ENCODE data around the gene PIK3CD. TPM values are rescaled to one million over a fixed set of nuclear protein-coding genes. Genes with fewer than 3 reads are reported as not detected.

Gene PIK3CD
- polyA plus RNA-seq, 1 donor from 2014 or later = 4.2 TPM

DNA sequence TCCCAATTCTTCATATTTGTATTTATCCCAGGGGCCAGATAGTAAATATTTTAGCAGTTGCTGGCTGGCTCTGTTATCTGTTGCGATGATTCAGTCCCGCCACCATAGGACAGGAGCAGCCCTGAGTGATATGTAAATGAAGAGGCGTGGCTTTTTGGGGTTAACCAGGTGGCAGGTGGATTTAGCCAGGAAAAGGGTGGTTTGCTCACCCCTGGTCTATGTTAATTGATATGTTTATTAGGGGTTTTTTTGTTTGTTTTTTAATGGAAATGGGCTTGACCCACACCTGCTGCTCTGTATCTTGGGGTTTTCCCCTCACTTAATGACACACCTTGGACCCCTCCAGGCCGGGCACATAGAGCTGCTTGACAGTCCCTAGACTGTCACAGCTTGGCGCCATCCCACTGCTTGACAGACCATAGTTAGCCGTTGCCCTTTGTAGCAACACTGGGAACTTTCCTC is 62.8 kb downstream of the PIK3CD start:
- H3K4me3 ChIP-seq (ENCODE audit: low read length) = no peak overlapping the region
- no peak overlapping the region for H3K9ac ChIP-seq (ENCODE audit: low read length)
- no peaks in the 10 kb centered on the region for H3K9me2 ChIP-seq (ENCODE audit: insufficient read depth, low read length)
- H2AFZ ChIP-seq (ENCODE audit: low read depth, low read length) = no peak overlapping the region
- no peak overlapping the region for H3K27ac ChIP-seq (ENCODE audit: low read length)
- H3K36me3 ChIP-seq (ENCODE audit: insufficient read depth, low read length) = no peaks in the 10 kb centered on the region
- H3K79me2 ChIP-seq (replicated peaks; ENCODE audit: insufficient read depth, low read length) = no peaks in the 10 kb centered on the region
- H3F3A ChIP-seq (ENCODE audit: insufficient read depth, low read length, poor library complexity, severe bottlenecking) = no peaks in the 10 kb centered on the region
- no peaks in the 10 kb centered on the region for H3K9me3 ChIP-seq (ENCODE audit: low read length)
- H3K27me3 ChIP-seq (ENCODE audit: insufficient read depth, low read depth, low read length) = no peaks in the 10 kb centered on the region
- TF ChIP-seq, protein P1, sequence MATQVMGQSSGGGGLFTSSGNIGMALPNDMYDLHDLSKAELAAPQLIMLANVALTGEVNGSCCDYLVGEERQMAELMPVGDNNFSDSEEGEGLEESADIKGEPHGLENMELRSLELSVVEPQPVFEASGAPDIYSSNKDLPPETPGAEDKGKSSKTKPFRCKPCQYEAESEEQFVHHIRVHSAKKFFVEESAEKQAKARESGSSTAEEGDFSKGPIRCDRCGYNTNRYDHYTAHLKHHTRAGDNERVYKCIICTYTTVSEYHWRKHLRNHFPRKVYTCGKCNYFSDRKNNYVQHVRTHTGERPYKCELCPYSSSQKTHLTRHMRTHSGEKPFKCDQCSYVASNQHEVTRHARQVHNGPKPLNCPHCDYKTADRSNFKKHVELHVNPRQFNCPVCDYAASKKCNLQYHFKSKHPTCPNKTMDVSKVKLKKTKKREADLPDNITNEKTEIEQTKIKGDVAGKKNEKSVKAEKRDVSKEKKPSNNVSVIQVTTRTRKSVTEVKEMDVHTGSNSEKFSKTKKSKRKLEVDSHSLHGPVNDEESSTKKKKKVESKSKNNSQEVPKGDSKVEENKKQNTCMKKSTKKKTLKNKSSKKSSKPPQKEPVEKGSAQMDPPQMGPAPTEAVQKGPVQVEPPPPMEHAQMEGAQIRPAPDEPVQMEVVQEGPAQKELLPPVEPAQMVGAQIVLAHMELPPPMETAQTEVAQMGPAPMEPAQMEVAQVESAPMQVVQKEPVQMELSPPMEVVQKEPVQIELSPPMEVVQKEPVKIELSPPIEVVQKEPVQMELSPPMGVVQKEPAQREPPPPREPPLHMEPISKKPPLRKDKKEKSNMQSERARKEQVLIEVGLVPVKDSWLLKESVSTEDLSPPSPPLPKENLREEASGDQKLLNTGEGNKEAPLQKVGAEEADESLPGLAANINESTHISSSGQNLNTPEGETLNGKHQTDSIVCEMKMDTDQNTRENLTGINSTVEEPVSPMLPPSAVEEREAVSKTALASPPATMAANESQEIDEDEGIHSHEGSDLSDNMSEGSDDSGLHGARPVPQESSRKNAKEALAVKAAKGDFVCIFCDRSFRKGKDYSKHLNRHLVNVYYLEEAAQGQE (IDR thresholded peaks at IDR 0.05; ENCODE audit: borderline replicate concordance) = no peak
- TF ChIP-seq MXI1 (conservative IDR thresholded peaks at IDR 0.05; ENCODE audit: poor library complexity, severe bottlenecking) (no peak), RAD21 (conservative IDR thresholded peaks at IDR 0.05) (no peak), EP300 (conservative IDR thresholded peaks at IDR 0.05; ENCODE audit: poor library complexity, severe bottlenecking) (no peak), SMC3 (conservative IDR thresholded peaks at IDR 0.05; ENCODE audit: poor library complexity) (no peak), POLR2AphosphoS5 (IDR thresholded peaks at IDR 0.05) (no peak), TAF1 (IDR thresholded peaks at IDR 0.05; ENCODE audit: low read depth) (no peak), EZH2 (IDR thresholded peaks at IDR 0.05; ENCODE audit: borderline replicate concordance, insufficient read depth, low read length, poor library complexity, severe bottlenecking) (no peak)
- TF ChIP-seq, protein P2, sequence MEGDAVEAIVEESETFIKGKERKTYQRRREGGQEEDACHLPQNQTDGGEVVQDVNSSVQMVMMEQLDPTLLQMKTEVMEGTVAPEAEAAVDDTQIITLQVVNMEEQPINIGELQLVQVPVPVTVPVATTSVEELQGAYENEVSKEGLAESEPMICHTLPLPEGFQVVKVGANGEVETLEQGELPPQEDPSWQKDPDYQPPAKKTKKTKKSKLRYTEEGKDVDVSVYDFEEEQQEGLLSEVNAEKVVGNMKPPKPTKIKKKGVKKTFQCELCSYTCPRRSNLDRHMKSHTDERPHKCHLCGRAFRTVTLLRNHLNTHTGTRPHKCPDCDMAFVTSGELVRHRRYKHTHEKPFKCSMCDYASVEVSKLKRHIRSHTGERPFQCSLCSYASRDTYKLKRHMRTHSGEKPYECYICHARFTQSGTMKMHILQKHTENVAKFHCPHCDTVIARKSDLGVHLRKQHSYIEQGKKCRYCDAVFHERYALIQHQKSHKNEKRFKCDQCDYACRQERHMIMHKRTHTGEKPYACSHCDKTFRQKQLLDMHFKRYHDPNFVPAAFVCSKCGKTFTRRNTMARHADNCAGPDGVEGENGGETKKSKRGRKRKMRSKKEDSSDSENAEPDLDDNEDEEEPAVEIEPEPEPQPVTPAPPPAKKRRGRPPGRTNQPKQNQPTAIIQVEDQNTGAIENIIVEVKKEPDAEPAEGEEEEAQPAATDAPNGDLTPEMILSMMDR (IDR thresholded peaks at IDR 0.05; ENCODE audit: poor library complexity, severe bottlenecking) = no peak
- no peaks in the 10 kb centered on the region for H4K20me1 ChIP-seq (ENCODE audit: insufficient read depth)
- H3K4me2 ChIP-seq (ENCODE audit: low read length) = no peak overlapping the region

DNA sequence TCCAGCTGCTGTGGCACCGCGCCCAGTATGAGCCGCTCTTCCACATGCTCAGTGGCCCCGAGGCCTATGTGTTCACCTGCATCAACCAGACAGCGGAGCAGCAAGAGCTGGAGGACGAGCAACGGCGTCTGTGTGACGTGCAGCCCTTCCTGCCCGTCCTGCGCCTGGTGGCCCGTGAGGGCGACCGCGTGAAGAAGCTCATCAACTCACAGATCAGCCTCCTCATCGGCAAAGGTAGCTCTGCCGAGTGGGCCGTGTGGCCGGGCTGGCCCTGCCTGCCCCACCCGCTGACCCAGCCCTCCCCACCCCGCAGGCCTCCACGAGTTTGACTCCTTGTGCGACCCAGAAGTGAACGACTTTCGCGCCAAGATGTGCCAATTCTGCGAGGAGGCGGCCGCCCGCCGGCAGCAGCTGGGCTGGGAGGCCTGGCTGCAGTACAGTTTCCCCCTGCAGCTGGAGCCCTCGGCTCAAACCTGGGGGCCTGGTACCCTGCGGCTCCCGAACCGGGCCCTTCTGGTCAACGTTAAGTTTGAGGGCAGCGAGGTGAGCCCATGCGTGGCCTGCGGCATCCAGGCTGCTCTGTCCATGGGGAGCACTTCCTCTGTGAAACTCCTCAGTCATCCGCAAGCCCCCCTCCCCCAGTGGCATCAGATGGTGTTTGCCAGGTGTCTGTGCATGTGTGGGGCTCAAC is 64.2 kb downstream of the PIK3CD start:
- Histone ChIP-seq H3K27me3 (ENCODE audit: insufficient read depth, low read depth, low read length) (no peaks in the 10 kb centered on the region), H3K9me3 (ENCODE audit: low read length) (no peaks in the 10 kb centered on the region), H3K36me3 (ENCODE audit: insufficient read depth, low read length) (no peaks in the 10 kb centered on the region), H3K27ac (ENCODE audit: low read length) (no peak overlapping the region), H3K79me2 (replicated peaks; ENCODE audit: insufficient read depth, low read length) (no peaks in the 10 kb centered on the region), H4K20me1 (ENCODE audit: insufficient read depth) (no peaks in the 10 kb centered on the region), H3K4me3 (ENCODE audit: low read length) (no peak overlapping the region), H3F3A (ENCODE audit: insufficient read depth, low read length, poor library complexity, severe bottlenecking) (no peaks in the 10 kb centered on the region), H3K9me2 (ENCODE audit: insufficient read depth, low read length) (no peaks in the 10 kb centered on the region), H2AFZ (ENCODE audit: low read depth, low read length) (no peak overlapping the region), H3K9ac (ENCODE audit: low read length) (no peak overlapping the region), H3K4me2 (ENCODE audit: low read length) (no peak overlapping the region)
- TF ChIP-seq EZH2 (IDR thresholded peaks at IDR 0.05; ENCODE audit: borderline replicate concordance, insufficient read depth, low read length, poor library complexity, severe bottlenecking) (no peak), MXI1 (conservative IDR thresholded peaks at IDR 0.05; ENCODE audit: poor library complexity, severe bottlenecking) (no peak), POLR2AphosphoS5 (IDR thresholded peaks at IDR 0.05) (no peak), RAD21 (conservative IDR thresholded peaks at IDR 0.05) (no peak), SMC3 (conservative IDR thresholded peaks at IDR 0.05; ENCODE audit: poor library complexity) (no peak), EP300 (conservative IDR thresholded peaks at IDR 0.05; ENCODE audit: poor library complexity, severe bottlenecking) (no peak), TAF1 (IDR thresholded peaks at IDR 0.05; ENCODE audit: low read depth) (no peak)
- TF ChIP-seq, protein P1 (IDR thresholded peaks at IDR 0.05; ENCODE audit: borderline replicate concordance) = no peak
- TF ChIP-seq, protein P2 (IDR thresholded peaks at IDR 0.05; ENCODE audit: poor library complexity, severe bottlenecking) = no peak
